Activated CD4-positive, alpha-beta T cell treated with anti-CD3 and anti-CD28 coated beads, Interleukin-2, amount 10 ng/mL, durations not matched to agents 24 days and 14 days (primary cell): ENCODE measurements around the gene TENT4A. TPM values are rescaled to one million over a fixed set of nuclear protein-coding genes. Genes with fewer than 3 reads are reported as not detected.

ENCODE experiments used
- DNase-seq: peaks from one replicate; pipeline ENCODE4 v3.0.0; 2022
- H3K27ac Mint-ChIP-seq: one replicate; pipeline ENCODE4 v1.8.0; 2022; ENCODE audit warnings: mild to moderate bottlenecking, mixed read lengths
- H3K27me3 Mint-ChIP-seq: one replicate; pipeline ENCODE4 v1.8.0; 2022; ENCODE audit warnings: mixed read lengths
- H3K36me3 Mint-ChIP-seq: one replicate; pipeline ENCODE4 v1.8.0; 2022; ENCODE audit warnings: low read depth, mild to moderate bottlenecking, mixed read lengths
- H3K4me1 Mint-ChIP-seq: one replicate; pipeline ENCODE4 v1.8.0; 2021; ENCODE audit warnings: mixed read lengths
- H3K4me3 Mint-ChIP-seq: one replicate; pipeline ENCODE4 v1.8.0; 2022; ENCODE audit warnings: mild to moderate bottlenecking, moderate library complexity, mixed read lengths
- H3K9me3 Mint-ChIP-seq: one replicate; pipeline ENCODE4 v1.8.0; 2021; ENCODE audit warnings: mixed read lengths
- intact Hi-C: fragments of 100-400 bp; cut with micrococcal nuclease; formaldehyde crosslinking; loops from one replicate; pipeline ENCODE4 v1.15.1; 2023
- total RNA-seq: library from RNA; stranded (reverse); gene quantifications from 2 replicates; pipeline ENCODE4 v1.2.3, GENCODE V29; 2022

Gene TENT4A
- total RNA-seq, 1 donor from 2014 or later = 43.4 TPM

DNA sequence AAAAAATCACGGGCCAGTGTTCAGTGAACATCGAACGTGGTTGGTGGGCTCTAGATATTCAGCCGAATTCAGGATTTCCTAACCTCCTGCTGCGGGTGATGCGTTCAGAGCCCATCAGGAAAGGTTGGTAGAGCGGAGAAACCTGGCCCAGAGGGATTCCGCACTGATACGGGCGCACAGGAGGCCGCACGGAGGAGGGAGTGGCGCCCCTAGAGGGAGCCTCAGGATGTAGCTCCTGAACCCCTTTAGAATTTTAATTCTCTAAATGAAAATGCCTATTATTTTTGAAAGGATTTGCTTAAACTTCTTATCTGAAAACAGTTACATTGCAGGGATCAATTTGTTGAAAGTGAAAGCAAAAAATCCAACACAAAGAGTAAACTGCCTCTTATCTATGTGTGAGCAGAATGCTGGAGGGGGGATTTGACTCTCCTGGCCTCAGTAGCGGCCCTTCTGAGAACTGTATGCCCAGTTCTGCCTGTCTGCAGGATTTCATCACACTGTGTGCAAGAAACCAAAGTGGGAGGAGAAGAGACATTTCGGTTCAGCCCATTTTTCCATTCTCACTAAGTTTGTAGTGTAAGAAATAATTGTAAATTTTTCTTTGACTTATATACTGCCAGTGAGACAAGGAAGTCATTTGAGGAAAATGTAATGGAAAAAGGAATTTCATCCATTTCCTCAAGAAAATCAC lies 75.9 kb downstream of the TENT4A start:
- peaks cover 19% of the 10 kb centered on the region for H3K27me3 Mint-ChIP-seq
- H3K4me1 Mint-ChIP-seq = peaks cover 14% of the 10 kb centered on the region
- no peak overlapping the region for H3K27ac Mint-ChIP-seq
- intact Hi-C loops = no loop called here
- DNase-seq = no peak
- no peaks in the 10 kb centered on the region for H3K9me3 Mint-ChIP-seq
- H3K4me3 Mint-ChIP-seq = no peak overlapping the region
- H3K36me3 Mint-ChIP-seq = no peaks in the 10 kb centered on the region

DNA sequence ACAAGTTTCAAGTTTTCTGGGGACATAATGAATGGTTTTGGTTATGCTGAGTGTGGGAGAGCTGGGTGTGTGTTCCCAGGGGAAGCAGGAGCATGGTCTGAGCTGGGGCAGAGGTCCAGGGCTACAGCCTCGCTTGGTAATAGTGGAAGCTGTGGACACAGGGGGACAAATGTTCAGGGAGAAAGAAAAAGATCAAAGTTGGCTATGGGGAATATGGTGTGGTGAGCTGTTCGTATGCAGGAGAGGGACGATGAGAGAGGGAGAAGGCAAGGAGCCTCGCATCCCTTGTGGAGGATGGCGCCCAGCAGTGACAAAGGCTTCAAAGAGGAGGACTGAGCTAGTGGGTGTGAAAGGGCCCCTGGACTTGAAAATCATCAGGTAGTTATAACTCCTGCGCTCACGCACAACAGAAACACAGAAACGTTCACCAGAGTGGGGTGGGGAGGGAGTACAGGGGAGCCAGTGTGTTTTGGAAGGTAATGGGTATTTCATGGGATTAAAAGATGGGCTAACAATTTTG lies 77.2 kb downstream of the TENT4A start:
- DNase-seq = no peak
- H3K36me3 Mint-ChIP-seq = no peaks in the 10 kb centered on the region
- intact Hi-C loops = no loop called here
- H3K9me3 Mint-ChIP-seq = no peaks in the 10 kb centered on the region
- H3K4me1 Mint-ChIP-seq = peaks cover 12% of the 10 kb centered on the region
- H3K27ac Mint-ChIP-seq = no peak overlapping the region
- H3K27me3 Mint-ChIP-seq = peaks cover 19% of the 10 kb centered on the region
- H3K4me3 Mint-ChIP-seq = no peak overlapping the region

- H3K27ac Mint-ChIP-seq = no peak overlapping the region
- H3K27me3 Mint-ChIP-seq = peaks cover 19% of the 10 kb centered on the region
- no peaks in the 10 kb centered on the region for H3K9me3 Mint-ChIP-seq
- H3K4me3 Mint-ChIP-seq = no peak overlapping the region
- H3K36me3 Mint-ChIP-seq = no peaks in the 10 kb centered on the region
- DNase-seq = no peak
- intact Hi-C loops = no loop called here
- H3K4me1 Mint-ChIP-seq = peaks cover 6% of the 10 kb centered on the region
Measured at GRCh38 chr5:6791031-6791430, 77.8 kb downstream of the TENT4A start.

GRCh38 chr5:6792376-6792775 lies 79.1 kb downstream of the TENT4A start:
- Mint-ChIP-seq H3K4me3 (no peak overlapping the region), H3K4me1 (peaks cover 6% of the 10 kb centered on the region), H3K9me3 (no peaks in the 10 kb centered on the region), H3K36me3 (no peaks in the 10 kb centered on the region), H3K27me3 (peaks cover 22% of the 10 kb centered on the region), H3K27ac (no peak overlapping the region)
- no peak for DNase-seq
- intact Hi-C loops = no loop called here

DNA sequence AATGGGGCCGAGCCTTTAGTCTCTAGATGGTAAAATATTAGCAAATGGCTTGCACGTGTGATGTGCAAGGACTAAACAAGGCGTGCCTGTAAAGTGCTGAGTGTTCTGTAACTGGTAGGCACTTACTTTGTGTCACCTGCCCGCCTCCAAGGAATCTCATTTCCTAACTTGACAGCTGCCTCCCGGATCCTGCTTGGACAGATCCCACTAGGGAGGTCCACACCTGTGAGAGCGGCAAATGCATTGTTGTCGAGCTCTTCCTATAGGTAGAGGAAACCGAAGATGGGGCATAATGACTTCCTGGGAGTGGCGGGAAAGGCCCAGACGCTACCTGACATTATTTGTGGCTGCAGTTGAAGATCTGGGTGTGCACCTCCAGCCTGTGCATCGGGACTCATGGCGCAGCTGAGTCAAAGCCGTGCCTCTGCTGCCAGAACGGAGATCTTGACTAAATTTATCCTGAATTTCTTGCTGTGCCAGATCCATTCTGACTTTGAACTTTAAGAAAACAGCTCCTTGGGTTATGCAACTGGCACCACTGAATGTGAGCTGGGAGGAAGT lies 79.8 kb downstream of the TENT4A start:
- H3K36me3 Mint-ChIP-seq = no peaks in the 10 kb centered on the region
- no peak overlapping the region for H3K27ac Mint-ChIP-seq
- no peak overlapping the region for H3K4me3 Mint-ChIP-seq
- peaks cover 6% of the 10 kb centered on the region for H3K4me1 Mint-ChIP-seq
- intact Hi-C loops = no loop called here
- no peak for DNase-seq
- no peaks in the 10 kb centered on the region for H3K9me3 Mint-ChIP-seq
- H3K27me3 Mint-ChIP-seq = peaks cover 25% of the 10 kb centered on the region

GRCh38 chr5:6801236-6801635 lies 88.0 kb downstream of the TENT4A start:
- Mint-ChIP-seq H3K27me3 (peaks cover 17% of the 10 kb centered on the region), H3K27ac (no peak overlapping the region), H3K4me3 (no peak overlapping the region), H3K4me1 (no peaks in the 10 kb centered on the region), H3K36me3 (no peaks in the 10 kb centered on the region), H3K9me3 (no peaks in the 10 kb centered on the region)
- intact Hi-C loops = no loop called here
- DNase-seq = no peak

GRCh38 chr5:6803981-6804550 lies 90.8 kb downstream of the TENT4A start:
- H3K27me3 Mint-ChIP-seq = peaks cover 14% of the 10 kb centered on the region
- H3K9me3 Mint-ChIP-seq = no peaks in the 10 kb centered on the region
- H3K4me1 Mint-ChIP-seq = no peaks in the 10 kb centered on the region
- H3K27ac Mint-ChIP-seq = no peak overlapping the region
- DNase-seq = no peak
- no peaks in the 10 kb centered on the region for H3K36me3 Mint-ChIP-seq
- intact Hi-C loops = no loop called here
- no peak overlapping the region for H3K4me3 Mint-ChIP-seq

DNA sequence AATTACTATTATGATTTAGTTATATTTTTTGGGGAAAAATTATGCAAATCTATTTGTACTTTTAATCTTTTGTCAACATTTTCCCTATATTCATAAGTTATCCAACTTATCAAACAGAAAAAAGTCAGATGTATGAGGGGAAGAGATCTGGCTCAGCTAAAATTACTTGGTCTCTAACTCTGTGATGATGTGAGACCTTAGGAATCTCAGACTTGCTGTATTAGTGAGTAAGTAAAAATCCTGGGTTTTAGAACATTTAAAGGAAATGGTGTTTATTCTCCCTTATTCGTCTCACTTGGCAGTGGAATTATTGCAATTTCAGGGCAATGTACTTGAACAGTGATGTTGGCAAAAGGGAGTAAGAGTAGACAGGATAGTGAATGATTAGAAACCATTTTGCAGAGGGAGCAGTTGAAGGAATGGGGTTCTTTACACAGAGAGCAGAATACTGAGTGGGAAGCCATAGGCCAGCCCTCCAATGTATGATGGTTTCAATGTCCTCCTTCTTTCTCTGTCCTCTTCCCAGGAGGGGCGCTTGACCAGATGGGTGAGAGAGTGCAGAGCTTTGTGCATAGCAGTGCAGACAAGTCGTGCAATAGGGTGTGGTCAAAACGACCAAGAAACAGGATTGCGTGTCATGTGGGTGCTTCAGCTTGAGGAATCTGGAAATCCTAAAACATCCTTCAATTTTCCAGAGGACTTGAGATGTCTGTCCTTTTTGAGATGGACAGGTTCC lies 91.7 kb downstream of the TENT4A start:
- no peaks in the 10 kb centered on the region for H3K9me3 Mint-ChIP-seq
- H3K36me3 Mint-ChIP-seq = no peaks in the 10 kb centered on the region
- peaks cover 13% of the 10 kb centered on the region for H3K27me3 Mint-ChIP-seq
- H3K27ac Mint-ChIP-seq = no peak overlapping the region
- no peak overlapping the region for H3K4me3 Mint-ChIP-seq
- H3K4me1 Mint-ChIP-seq = no peaks in the 10 kb centered on the region
- no peak for DNase-seq
- intact Hi-C loops = no loop called here

GRCh38 chr5:6805841-6806240 lies 92.6 kb downstream of the TENT4A start:
- Mint-ChIP-seq H3K36me3 (no peaks in the 10 kb centered on the region), H3K9me3 (no peaks in the 10 kb centered on the region)
- intact Hi-C loops = no loop called here

More at GRCh38 chr5:6805841-6806240, 92.6 kb downstream of the TENT4A start:
- DNase-seq = no peak
- H3K4me1 Mint-ChIP-seq = no peaks in the 10 kb centered on the region
- H3K27ac Mint-ChIP-seq = no peak overlapping the region
- no peak overlapping the region for H3K4me3 Mint-ChIP-seq
- peaks cover 12% of the 10 kb centered on the region for H3K27me3 Mint-ChIP-seq

Other genes with a start within 250 kb of the TENT4A start
- gene NSUN2, start 80.4 kb upstream of the TENT4A start, total RNA-seq = 138 and 140 TPM in 2 replicates
- gene SRD5A1, start 80.0 kb upstream of the TENT4A start, total RNA-seq = 14.8 and 16.6 TPM in 2 replicates